ENCODE results near the gene CYP2R1. TPM values are rescaled to one million over a fixed set of nuclear protein-coding genes. Genes with fewer than 3 reads are reported as not detected.

The CYP2R1 gene
- total and polyA plus RNA-seq, 2 of the 13 experiments (the other 11 are each of a cell fraction or from before 2014, with no cell fraction given), result 0.59 to 0.60 TPM

DNA sequence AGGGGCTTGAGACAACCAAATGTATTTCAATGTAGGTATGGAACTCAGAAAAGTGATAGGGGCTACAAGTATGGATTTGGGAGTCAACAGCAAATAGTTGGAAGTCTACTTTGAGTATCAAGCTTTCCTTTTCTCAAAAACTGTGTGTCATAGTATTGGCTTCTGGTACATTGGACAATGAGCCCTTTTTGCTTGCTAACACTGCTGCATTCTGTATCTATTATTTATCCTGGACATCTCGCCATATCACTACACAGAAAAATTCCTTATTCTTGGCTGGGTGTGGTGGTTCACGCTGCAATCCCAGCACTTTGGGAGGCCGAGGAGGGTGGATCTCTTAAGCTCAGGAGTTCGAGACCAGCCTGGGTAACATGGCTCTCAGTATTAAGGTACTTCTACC lies 18.4 kb downstream of the CYP2R1 start (continued):
- TF ChIP-seq ARHGAP35 (CRISPR knock-in tag; IDR thresholded peaks at IDR 0.05; ENCODE audit: borderline replicate concordance) (no peak), ZNF205 (CRISPR knock-in tag; IDR thresholded peaks at IDR 0.05) (no peak), ISX (CRISPR knock-in tag; conservative IDR thresholded peaks at IDR 0.05) (no peak), CSRNP2 (CRISPR knock-in tag; conservative IDR thresholded peaks at IDR 0.05; ENCODE audit: low read depth) (no peak), PAWR (CRISPR knock-in tag; IDR thresholded peaks at IDR 0.05; ENCODE audit: borderline replicate concordance) (no peak), GATAD2A (CRISPR knock-in tag; IDR thresholded peaks at IDR 0.05) (no peak)
- TF ChIP-seq, protein P1, sequence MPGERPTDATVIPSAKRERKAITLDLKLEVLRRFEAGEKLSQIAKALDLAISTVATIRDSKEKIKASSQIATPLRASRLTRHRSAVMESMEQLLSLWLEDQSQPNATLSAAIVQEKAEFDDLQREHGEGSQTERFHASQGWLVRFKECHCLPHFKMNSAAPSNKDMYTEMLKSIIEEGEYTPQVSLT (CRISPR knock-in tag; IDR thresholded peaks at IDR 0.05; ENCODE audit: borderline replicate concordance, low read depth), result no peak

- H3K79me2 ChIP-seq (ENCODE audit: insufficient read depth, low read length), result no peaks in the 10 kb centered on the region
- intact Hi-C loops (cut with micrococcal nuclease; ENCODE audit: unreplicated experiment) (no loop called here), in situ Hi-C loops (cut with HindIII; ENCODE audit: extremely low pct_ligation_motif_present, low pct_unique_long_range_greater_than_20kb) (no loop called here)
- no peak overlapping the region for H3K4me3 ChIP-seq (replicated peaks in 1 of 3; ENCODE audit: insufficient read depth in 1 of 3, low read depth in 2 of 3, low read length in 3 of 3)
- H3K4me2 ChIP-seq (ENCODE audit: low read depth, low read length), result no peak overlapping the region
- peaks cover 2 to 27% of the 10 kb centered on the region in 2 experiments; a peak in 4 of 5 replicates for H3K36me3 ChIP-seq (replicated peaks in 1 of 2; ENCODE audit: control insufficient read depth in 1 of 2, insufficient read depth in 2 of 2, low read length in 2 of 2)
- no peak overlapping the region for H3K27ac ChIP-seq (ENCODE audit: extremely low read length, insufficient read depth, low read length)
- no peak overlapping the region for H3K9ac ChIP-seq (ENCODE audit: insufficient read depth, low read depth, low read length)
- no TSS peak for BruUV-seq (replicated peaks)
- POLR2A ChIA-PET, result no interaction called here
- CTCF ChIA-PET (ENCODE audit: low intra/inter-chr PET ratio, low total read pairs), result no interaction called here
- DNase-seq (ENCODE audit: low spot score) (no peak), FAIRE-seq (no peak), ATAC-seq (no peak)
- H2AFZ ChIP-seq (ENCODE audit: low read length), result no peak overlapping the region
- no peaks in the 10 kb centered on the region for H3K4me1 ChIP-seq (ENCODE audit: insufficient read depth, low read length)
- H3K27me3 ChIP-seq (ENCODE audit: control insufficient read depth in 1 of 2, insufficient read depth in 2 of 2, low read length in 2 of 2), result no peaks in the 10 kb centered on the region; a peak in 1 of 5 replicates
- TF ChIP-seq ZNF800 (CRISPR knock-in tag; IDR thresholded peaks at IDR 0.05) (no peak), YEATS2 (CRISPR knock-in tag; IDR thresholded peaks at IDR 0.05; ENCODE audit: borderline replicate concordance) (no peak), FOSL2 (CRISPR knock-in tag; IDR thresholded peaks at IDR 0.05) (no peak), ZNF253 (CRISPR knock-in tag; IDR thresholded peaks at IDR 0.05; ENCODE audit: borderline replicate concordance) (no peak), ARNTL (CRISPR knock-in tag; IDR thresholded peaks at IDR 0.05) (no peak), TBL1XR1 (IDR thresholded peaks at IDR 0.05; ENCODE audit: borderline replicate concordance, low read length, partially characterized antibody) (no peak), HNF4A (CRISPR knock-in tag; IDR thresholded peaks at IDR 0.05) (no peak), ZNF775 (CRISPR knock-in tag; IDR thresholded peaks at IDR 0.05; ENCODE audit: borderline replicate concordance) (no peak), ZNF12 (CRISPR knock-in tag; IDR thresholded peaks at IDR 0.05) (no peak), THRA (CRISPR knock-in tag; IDR thresholded peaks at IDR 0.05; ENCODE audit: borderline replicate concordance) (no peak)
- H3K9me3 ChIP-seq (ENCODE audit: low read length), result no peaks in the 10 kb centered on the region
- no peaks in the 10 kb centered on the region for H4K20me1 ChIP-seq (ENCODE audit: insufficient read depth, low read length)
Observed at GRCh38 chr11:14872032-14872431, 20.0 kb downstream of the CYP2R1 start.

Measured in HepG2 (cell line).